ENCODE data around the gene ZMYM5.
"Not testable (repeated sequence)": the region's sequence is repeated elsewhere in the genome, so short reads cannot be mapped to it uniquely, and the experiment has no call there.

The ZMYM5 gene

GRCh38 chr13:19794631-19795030 lies 68.8 kb downstream of the ZMYM5 start:
- TF ChIP-seq, protein P1, sequence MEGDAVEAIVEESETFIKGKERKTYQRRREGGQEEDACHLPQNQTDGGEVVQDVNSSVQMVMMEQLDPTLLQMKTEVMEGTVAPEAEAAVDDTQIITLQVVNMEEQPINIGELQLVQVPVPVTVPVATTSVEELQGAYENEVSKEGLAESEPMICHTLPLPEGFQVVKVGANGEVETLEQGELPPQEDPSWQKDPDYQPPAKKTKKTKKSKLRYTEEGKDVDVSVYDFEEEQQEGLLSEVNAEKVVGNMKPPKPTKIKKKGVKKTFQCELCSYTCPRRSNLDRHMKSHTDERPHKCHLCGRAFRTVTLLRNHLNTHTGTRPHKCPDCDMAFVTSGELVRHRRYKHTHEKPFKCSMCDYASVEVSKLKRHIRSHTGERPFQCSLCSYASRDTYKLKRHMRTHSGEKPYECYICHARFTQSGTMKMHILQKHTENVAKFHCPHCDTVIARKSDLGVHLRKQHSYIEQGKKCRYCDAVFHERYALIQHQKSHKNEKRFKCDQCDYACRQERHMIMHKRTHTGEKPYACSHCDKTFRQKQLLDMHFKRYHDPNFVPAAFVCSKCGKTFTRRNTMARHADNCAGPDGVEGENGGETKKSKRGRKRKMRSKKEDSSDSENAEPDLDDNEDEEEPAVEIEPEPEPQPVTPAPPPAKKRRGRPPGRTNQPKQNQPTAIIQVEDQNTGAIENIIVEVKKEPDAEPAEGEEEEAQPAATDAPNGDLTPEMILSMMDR (IDR thresholded peaks at IDR 0.05; ENCODE audit: control insufficient read depth, extremely low read depth, insufficient read depth): no peak
- H3K4me3 ChIP-seq (ENCODE audit: low read depth, low read length): no peak overlapping the region
- DNase-seq (ENCODE audit: low read depth): no peak

- DNase-seq (ENCODE audit: low read depth): no peak
- H3K4me3 ChIP-seq (ENCODE audit: low read depth, low read length): no peak overlapping the region
- TF ChIP-seq, protein P1 (IDR thresholded peaks at IDR 0.05; ENCODE audit: control insufficient read depth, extremely low read depth, insufficient read depth): no peak
Measured at GRCh38 chr13:19791953-19792537, 71.4 kb downstream of the ZMYM5 start.

DNA sequence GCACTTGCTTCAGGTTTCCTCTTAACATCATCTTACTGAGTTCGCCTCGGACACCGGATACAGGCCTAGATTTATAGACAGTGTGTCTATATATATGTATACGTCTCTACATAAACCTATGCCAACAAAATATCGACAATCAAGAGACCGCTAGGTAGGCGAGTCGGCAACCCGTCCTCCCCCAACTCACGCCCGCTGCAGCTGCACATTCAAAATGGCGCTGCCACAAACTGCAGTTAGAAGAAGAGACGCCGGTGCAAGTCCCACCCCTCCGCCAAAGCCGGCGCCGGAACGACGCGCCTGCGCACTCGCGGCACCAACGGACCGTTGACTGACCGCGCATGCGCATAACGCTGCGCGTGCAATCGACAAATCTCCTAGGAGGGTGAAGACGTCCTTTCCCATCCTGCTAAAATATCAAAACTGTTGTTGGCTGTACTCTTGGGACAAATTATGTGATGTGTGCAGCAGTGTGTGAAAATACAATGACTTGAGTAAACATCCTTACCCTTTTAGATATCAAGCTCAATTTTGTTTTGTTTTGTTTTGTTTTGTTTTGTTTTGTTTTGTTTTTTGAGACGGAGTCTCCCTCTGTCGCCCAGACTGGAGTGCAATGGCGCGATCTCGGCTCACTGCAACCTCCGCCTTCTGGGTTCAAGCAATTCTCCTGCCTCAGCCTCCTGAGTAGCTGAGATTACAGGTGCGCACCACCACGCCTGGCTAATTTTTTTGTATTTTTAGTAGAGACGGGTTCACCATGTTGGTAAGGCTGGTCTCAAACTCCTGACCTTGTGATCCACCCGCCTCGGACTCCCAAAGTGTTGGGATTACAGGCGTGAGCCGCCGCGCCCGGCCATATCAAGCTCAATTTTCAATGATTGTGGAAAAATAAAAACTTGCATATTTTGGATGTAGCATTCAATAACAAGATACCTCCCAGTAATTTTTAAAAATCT lies 80.4 kb downstream of the ZMYM5 start, which contains the start of gene PSPC1:
Gene PSPC1 (minus strand): TSS at position 219 of the 956 bp plus-strand sequence. CDS start 188 bp downstream, at position 31.
- H3K4me3 ChIP-seq (ENCODE audit: low read depth, low read length): peak within 1 kb of the TSS; percentile 71
- peak; percentile 75 for DNase-seq (ENCODE audit: low read depth)

- TF ChIP-seq, protein P1 (IDR thresholded peaks at IDR 0.05; ENCODE audit: control insufficient read depth, extremely low read depth, insufficient read depth): no peak
- no peak for DNase-seq (ENCODE audit: low read depth)
Measured at GRCh38 chr13:19782049-19782726, 81.3 kb downstream of the ZMYM5 start.

GRCh38 chr13:19781526-19781925 lies 81.9 kb downstream of the ZMYM5 start:
- H3K4me3 ChIP-seq (ENCODE audit: low read depth, low read length): peak overlapping the region; percentile 71
- DNase-seq (ENCODE audit: low read depth): no peak

More at GRCh38 chr13:19782049-19782726, 81.3 kb downstream of the ZMYM5 start:
- peak overlapping the region; percentile 71 for H3K4me3 ChIP-seq (ENCODE audit: low read depth, low read length)

DNA sequence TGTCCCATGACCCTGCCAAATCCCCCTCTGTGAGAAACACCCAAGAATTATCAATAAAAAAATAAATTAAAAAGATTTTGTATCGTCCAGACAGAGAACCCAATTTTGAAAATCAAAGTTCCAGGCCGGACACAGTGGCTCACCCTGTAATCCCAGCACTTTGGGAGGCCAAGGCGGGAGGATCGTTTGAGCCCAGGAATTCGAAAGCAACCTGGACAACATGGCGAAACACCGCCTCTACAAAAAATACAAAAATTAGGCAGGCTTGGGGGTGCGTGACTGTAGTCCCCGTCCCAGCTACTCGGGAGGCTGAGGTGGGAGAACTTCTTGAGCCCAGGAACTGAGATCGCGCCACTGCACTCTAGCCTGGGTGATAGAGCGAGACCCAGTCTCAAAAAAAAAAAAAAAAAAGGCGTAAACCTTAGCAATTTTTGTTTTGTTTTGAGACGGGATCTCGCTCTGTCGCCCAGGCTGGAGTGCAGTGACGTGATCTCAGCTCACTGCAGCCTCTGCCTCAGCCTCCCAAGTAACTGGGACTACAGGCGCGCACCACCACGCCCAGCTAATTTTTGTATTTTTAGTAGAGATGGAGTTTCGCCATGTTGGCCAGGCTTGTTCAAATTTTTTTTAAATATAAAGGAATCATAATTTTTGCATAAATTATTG lies 82.6 kb downstream of the ZMYM5 start:
- not testable (repeated sequence) for DNase-seq (ENCODE audit: low read depth)
- H3K4me3 ChIP-seq (ENCODE audit: low read depth, low read length): peak overlapping the region; percentile 71

More at GRCh38 chr13:19781526-19781925, 81.9 kb downstream of the ZMYM5 start:
- TF ChIP-seq, protein P1 (IDR thresholded peaks at IDR 0.05; ENCODE audit: control insufficient read depth, extremely low read depth, insufficient read depth): no peak
